OCI-M2 (cell line): ENCODE data around the gene IL1RAP.
"Not testable (repeated sequence)": the region's sequence is repeated elsewhere in the genome, so short reads cannot be mapped to it uniquely, and the experiment has no call there.

ENCODE experiments used
- DNase-seq: peaks from one replicate; lab custom pipeline; 2025; ENCODE audit not compliant: unreplicated experiment; lab: John Stamatoyannopoulos, UW

IL1RAP gene

GRCh38 chr3:190644766-190645165 lies 130.9 kb downstream of the IL1RAP start:
- DNase-seq, result no peak

GRCh38 chr3:190645932-190646460 lies 132.1 kb downstream of the IL1RAP start:
- no peak for DNase-seq

GRCh38 chr3:190646996-190647395 lies 133.1 kb downstream of the IL1RAP start:
- DNase-seq, result no peak

GRCh38 chr3:190655933-190656332 lies 142.0 kb downstream of the IL1RAP start:
- no peak for DNase-seq

GRCh38 chr3:190658106-190658505 lies 144.2 kb downstream of the IL1RAP start:
- DNase-seq, result no peak

- no peak for DNase-seq
Observed at GRCh38 chr3:190666821-190667220, 152.9 kb downstream of the IL1RAP start.

GRCh38 chr3:190671658-190672057 lies 157.8 kb downstream of the IL1RAP start:
- no peak for DNase-seq

- no peak for DNase-seq
Observed at GRCh38 chr3:190673148-190673547, 159.3 kb downstream of the IL1RAP start.

GRCh38 chr3:190676481-190676880 lies 162.6 kb downstream of the IL1RAP start:
- DNase-seq, result no peak

GRCh38 chr3:190677001-190677400 lies 163.1 kb downstream of the IL1RAP start:
- no peak for DNase-seq

GRCh38 chr3:190677868-190678267 lies 164.0 kb downstream of the IL1RAP start:
- DNase-seq, result not testable (repeated sequence)

- DNase-seq, result no peak
Observed at GRCh38 chr3:190680691-190681090, 166.8 kb downstream of the IL1RAP start.

- no peak for DNase-seq
Observed at GRCh38 chr3:190684776-190685175, 170.9 kb downstream of the IL1RAP start.

- DNase-seq, result no peak
Observed at GRCh38 chr3:190686011-190686410, 172.1 kb downstream of the IL1RAP start.

- no peak for DNase-seq
Observed at GRCh38 chr3:190690246-190690645, 176.4 kb downstream of the IL1RAP start.

- no peak for DNase-seq
Observed at GRCh38 chr3:190692256-190692655, 178.4 kb downstream of the IL1RAP start.

GRCh38 chr3:190694335-190695001 lies 180.6 kb downstream of the IL1RAP start:
- no peak for DNase-seq

GRCh38 chr3:190695225-190695624 lies 181.3 kb downstream of the IL1RAP start:
- no peak for DNase-seq

GRCh38 chr3:190695994-190696393 lies 182.1 kb downstream of the IL1RAP start:
- DNase-seq, result no peak

GRCh38 chr3:190696777-190697501 lies 183.1 kb downstream of the IL1RAP start:
- DNase-seq, result no peak

GRCh38 chr3:190697502-190697830 lies 183.6 kb downstream of the IL1RAP start:
- DNase-seq, result no peak

- no peak for DNase-seq
Observed at GRCh38 chr3:190697901-190698300, 184.0 kb downstream of the IL1RAP start.

- DNase-seq, result no peak
Observed at GRCh38 chr3:190699776-190700175, 185.9 kb downstream of the IL1RAP start.
